Measurements from ENCODE around the gene C11orf16.

DNA sequence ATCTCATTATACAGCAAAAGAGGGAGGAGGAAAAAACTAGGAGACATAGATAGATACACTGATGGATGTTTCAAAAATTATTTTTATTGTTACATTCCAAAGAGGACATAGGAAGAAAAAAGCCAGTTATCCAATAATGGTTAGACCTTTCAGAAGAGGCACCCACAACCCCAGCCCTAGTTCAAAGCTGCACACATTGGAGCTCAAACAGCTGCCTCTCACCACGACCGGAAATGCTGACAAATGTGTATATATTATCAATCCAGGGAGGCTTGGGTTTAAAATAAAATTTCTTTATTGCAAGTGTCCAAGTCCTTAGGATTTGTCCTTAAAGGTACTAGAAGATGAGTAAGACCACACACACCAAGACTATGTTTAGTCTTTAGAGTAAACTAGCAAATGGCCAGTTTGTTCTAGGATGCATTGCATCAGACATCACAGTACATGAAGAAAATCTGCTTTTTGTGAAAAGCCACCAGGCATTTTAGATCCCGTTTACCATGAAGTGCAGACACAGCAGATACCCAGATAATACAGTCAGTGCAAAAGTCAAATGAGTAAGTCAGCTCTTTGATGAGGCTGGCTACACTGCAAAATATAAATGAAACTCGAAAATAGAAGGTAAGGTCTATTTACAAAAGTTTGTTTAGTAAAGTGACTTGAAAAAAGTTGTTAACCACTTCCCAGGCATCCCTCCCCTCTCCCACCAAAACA, 14.6 kb upstream of the C11orf16 start:
- TF ChIP-seq, protein P1, sequence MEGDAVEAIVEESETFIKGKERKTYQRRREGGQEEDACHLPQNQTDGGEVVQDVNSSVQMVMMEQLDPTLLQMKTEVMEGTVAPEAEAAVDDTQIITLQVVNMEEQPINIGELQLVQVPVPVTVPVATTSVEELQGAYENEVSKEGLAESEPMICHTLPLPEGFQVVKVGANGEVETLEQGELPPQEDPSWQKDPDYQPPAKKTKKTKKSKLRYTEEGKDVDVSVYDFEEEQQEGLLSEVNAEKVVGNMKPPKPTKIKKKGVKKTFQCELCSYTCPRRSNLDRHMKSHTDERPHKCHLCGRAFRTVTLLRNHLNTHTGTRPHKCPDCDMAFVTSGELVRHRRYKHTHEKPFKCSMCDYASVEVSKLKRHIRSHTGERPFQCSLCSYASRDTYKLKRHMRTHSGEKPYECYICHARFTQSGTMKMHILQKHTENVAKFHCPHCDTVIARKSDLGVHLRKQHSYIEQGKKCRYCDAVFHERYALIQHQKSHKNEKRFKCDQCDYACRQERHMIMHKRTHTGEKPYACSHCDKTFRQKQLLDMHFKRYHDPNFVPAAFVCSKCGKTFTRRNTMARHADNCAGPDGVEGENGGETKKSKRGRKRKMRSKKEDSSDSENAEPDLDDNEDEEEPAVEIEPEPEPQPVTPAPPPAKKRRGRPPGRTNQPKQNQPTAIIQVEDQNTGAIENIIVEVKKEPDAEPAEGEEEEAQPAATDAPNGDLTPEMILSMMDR (IDR thresholded peaks at IDR 0.05), result no peak
- no peak for TF ChIP-seq POLR2AphosphoS5 (IDR thresholded peaks at IDR 0.05)
